Mesothelial cell of epicardium (in vitro differentiated cells): ENCODE measurements around the gene RNF144B. TPM values are rescaled to one million over a fixed set of nuclear protein-coding genes. Genes with fewer than 3 reads are reported as not detected.
"Not testable (repeated sequence)": the region's sequence is repeated elsewhere in the genome, so short reads cannot be mapped to it uniquely, and the experiment has no call there.

Experiments
- DNase-seq, 2 experiments: peaks; one replicate each; pipeline ENCODE4 v3.0.0; 2021; ENCODE audit warnings: low spot score in 2 of 2; ENCODE audit not compliant: unreplicated experiment in 2 of 2
- H3K27ac Mint-ChIP-seq: 2 replicates; pipeline ENCODE4 v1.8.0; 2021; ENCODE audit warnings: mixed read lengths
- H3K27me3 Mint-ChIP-seq: 2 replicates; pipeline ENCODE4 v1.8.0; 2021; ENCODE audit warnings: low read depth, mixed read lengths
- H3K36me3 Mint-ChIP-seq: 2 replicates; pipeline ENCODE4 v1.8.0; 2021; ENCODE audit warnings: mixed read lengths
- H3K4me1 Mint-ChIP-seq: 2 replicates; pipeline ENCODE4 v1.8.0; 2021; ENCODE audit warnings: mixed read lengths
- H3K4me3 Mint-ChIP-seq: 2 replicates; pipeline ENCODE4 v1.8.0; 2021; ENCODE audit warnings: mild to moderate bottlenecking, moderate library complexity, mixed read lengths
- H3K9me3 Mint-ChIP-seq: 2 replicates; pipeline ENCODE4 v1.8.0; 2021; ENCODE audit warnings: mixed read lengths
- total RNA-seq: library from RNA; stranded (reverse); gene quantifications from 3 replicates; pipeline ENCODE4 v1.2.1, GENCODE V29; 2021
- TF ChIP-seq, protein P1 (sequence below): fragments of 200-600 bp; sonication (generic); IDR thresholded peaks from one replicate; pipeline ENCODE4 v1.5.0; 2021; ENCODE audit warnings: antibody characterized with exemption; ENCODE audit not compliant: unreplicated experiment

The RNF144B gene
- total RNA-seq, 1 donor from 2014 or later = 5.1 TPM

DNA sequence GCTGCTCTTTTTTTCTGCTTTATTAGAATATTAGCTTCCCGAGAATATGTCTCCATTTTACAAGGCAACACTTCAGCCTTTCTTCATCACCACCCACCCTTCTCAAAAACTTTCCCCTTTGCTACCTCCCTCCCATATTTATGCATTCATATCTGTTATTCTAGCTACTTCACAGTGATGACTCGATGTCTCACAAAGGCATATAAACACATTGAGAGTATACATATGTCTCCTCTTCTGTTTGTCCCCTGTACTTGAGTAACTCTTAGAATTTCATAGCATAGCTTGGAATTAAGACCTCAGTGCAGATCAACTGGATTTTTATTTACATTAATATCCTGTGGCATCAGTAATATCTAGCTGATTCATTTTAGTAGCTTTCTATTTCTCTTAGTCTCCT lies 6.5 kb downstream of the RNF144B start:
- H3K36me3 Mint-ChIP-seq = no peaks in the 10 kb centered on the region
- H3K9me3 Mint-ChIP-seq = no peaks in the 10 kb centered on the region
- TF ChIP-seq, protein P1, sequence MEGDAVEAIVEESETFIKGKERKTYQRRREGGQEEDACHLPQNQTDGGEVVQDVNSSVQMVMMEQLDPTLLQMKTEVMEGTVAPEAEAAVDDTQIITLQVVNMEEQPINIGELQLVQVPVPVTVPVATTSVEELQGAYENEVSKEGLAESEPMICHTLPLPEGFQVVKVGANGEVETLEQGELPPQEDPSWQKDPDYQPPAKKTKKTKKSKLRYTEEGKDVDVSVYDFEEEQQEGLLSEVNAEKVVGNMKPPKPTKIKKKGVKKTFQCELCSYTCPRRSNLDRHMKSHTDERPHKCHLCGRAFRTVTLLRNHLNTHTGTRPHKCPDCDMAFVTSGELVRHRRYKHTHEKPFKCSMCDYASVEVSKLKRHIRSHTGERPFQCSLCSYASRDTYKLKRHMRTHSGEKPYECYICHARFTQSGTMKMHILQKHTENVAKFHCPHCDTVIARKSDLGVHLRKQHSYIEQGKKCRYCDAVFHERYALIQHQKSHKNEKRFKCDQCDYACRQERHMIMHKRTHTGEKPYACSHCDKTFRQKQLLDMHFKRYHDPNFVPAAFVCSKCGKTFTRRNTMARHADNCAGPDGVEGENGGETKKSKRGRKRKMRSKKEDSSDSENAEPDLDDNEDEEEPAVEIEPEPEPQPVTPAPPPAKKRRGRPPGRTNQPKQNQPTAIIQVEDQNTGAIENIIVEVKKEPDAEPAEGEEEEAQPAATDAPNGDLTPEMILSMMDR = no peak
- H3K4me1 Mint-ChIP-seq = peaks cover 20% of the 10 kb centered on the region
- no peak for DNase-seq
- H3K27ac Mint-ChIP-seq = no peak overlapping the region
- H3K4me3 Mint-ChIP-seq = no peak overlapping the region
- no peaks in the 10 kb centered on the region for H3K27me3 Mint-ChIP-seq

DNA sequence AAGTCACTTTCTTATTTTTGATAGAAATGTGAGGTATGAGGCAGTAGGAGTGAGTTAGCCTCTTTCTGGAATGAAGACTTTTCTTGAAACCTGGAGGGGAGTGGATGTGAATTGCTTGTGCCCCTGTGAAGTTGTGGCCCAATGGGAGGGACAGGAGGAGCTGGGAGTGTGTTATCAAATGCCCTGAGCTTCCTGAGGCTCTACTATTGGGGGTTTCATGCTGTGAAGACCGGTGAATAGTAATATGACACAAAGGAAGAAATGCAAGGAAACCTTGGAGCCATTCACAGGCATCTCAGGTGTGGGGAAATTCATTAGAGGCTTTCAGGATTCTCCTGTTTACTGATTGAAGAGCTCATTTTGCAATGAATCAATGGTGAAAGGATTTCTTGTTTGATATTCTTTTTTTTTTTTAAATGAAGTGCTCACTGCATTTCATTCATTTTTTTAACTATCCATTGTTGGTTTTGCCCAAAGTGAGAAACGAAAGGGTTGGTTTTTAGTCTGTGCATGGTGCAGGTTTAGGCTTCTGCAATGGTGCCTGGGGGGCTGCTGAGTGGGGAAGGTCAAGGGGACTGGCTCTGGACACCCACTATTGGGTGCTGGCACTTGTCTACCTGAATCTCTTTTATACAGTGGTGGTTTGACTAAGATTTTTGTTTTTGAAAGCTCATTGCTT lies 8.2 kb downstream of the RNF144B start:
- TF ChIP-seq, protein P1 = no peak
- Mint-ChIP-seq H3K9me3 (no peaks in the 10 kb centered on the region), H3K27me3 (no peaks in the 10 kb centered on the region), H3K4me3 (no peak overlapping the region), H3K27ac (peak overlapping the region; percentile 88), H3K4me1 (peaks cover 17% of the 10 kb centered on the region), H3K36me3 (no peaks in the 10 kb centered on the region)
- no peak for DNase-seq

DNA sequence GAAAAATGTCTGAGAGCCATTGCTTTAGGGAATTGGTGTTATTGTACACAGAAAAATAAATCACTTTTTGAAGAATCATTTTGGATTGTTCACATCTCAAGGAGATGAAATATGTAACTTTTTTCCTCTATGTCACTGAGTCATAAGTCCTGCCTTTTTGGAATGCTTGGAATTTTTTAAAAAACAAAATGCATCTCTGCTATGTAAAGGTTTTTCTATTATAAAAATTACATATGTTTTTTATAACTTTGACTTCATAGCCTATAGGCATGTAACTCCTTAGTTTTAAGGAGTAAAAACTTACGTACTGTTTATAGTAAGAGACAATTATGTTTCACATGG lies 8.7 kb downstream of the RNF144B start:
- H3K27ac Mint-ChIP-seq = peak overlapping the region; percentile 88
- no peaks in the 10 kb centered on the region for H3K27me3 Mint-ChIP-seq
- no peak overlapping the region for H3K4me3 Mint-ChIP-seq
- peaks cover 17% of the 10 kb centered on the region for H3K4me1 Mint-ChIP-seq
- H3K9me3 Mint-ChIP-seq = no peaks in the 10 kb centered on the region
- TF ChIP-seq, protein P1 = no peak
- DNase-seq = no peak
- no peaks in the 10 kb centered on the region for H3K36me3 Mint-ChIP-seq

DNA sequence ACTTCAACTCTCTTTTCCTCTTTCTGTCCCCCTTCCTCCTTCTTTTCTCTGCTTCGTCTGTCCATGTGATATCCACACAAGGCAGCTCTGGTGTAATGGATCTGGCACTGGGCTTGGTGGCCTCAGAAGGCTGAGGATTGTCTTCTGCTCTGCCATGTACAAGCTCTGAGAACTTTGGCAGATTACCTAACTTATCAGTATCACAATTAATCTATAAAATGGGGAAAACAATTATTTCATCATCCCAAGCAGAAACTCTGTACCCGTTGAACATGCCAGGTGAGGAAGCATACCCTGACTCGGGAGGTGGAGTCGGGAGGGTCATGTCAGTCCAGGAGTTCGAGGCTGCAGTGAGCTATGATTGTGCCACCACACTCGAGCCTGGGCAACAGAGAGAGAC lies 10.6 kb downstream of the RNF144B start:
- H3K27ac Mint-ChIP-seq = no peak overlapping the region
- H3K9me3 Mint-ChIP-seq = no peaks in the 10 kb centered on the region

DNA sequence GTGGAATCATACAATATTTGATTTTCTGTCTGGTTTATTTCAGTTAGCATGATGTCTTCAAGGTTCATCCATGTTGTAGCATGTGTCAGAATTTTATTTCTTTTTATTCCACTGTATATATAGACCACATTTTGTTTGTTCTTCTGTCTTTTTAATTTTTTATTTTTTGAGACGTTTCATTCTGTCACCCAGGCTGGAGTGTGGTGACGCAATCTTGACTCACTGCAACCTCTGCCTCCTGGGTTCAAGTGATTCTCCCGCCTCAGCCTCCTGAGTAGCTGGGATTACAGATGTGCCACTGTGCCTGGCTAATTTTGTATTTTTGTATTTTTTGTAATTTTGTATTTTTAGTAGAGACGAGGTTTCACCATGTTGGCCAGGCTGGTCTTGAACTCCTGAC lies 11.1 kb downstream of the RNF144B start:
- not testable (repeated sequence) for H3K27me3 Mint-ChIP-seq, H3K27ac Mint-ChIP-seq, H3K4me3 Mint-ChIP-seq, H3K36me3 Mint-ChIP-seq, DNase-seq, H3K9me3 Mint-ChIP-seq
- H3K4me1 Mint-ChIP-seq = peaks cover 17% of the 10 kb centered on the region

More for the DNA sequence above, 10.6 kb downstream of the RNF144B start:
- DNase-seq = no peak
- H3K36me3 Mint-ChIP-seq = no peaks in the 10 kb centered on the region
- TF ChIP-seq, protein P1 = no peak
- peaks cover 17% of the 10 kb centered on the region for H3K4me1 Mint-ChIP-seq
- no peak overlapping the region for H3K4me3 Mint-ChIP-seq
- no peaks in the 10 kb centered on the region for H3K27me3 Mint-ChIP-seq

DNA sequence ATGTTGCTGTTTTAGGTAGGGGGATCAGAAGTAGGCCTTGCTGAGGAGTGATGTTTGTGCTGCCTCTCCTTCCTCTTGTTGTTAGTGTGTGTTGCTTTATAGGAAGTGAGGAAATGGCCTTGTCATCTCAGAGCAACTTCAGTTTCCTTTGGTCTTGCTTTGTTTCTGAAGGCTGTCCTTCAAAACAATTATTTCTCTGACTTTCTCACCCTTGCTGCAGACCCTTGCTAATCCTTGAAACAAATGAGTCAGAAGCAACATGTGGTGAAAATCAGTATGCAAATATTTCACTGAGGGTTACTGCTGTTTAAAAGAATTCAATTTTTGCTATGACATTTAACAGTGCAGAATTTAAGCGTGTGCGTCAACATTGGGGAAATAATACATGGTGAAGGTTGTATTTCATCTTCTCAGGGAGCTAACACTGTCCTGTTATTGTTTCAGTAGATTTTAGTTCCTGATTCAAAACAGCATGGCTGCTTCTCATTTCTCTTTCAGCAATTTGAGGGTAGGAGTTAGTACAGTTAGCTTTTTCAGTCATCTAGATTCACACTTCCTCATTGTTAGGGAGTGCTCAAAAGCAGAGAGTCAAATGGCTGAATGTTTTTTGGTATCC lies 13.8 kb downstream of the RNF144B start:
- Mint-ChIP-seq H3K36me3 (no peaks in the 10 kb centered on the region), H3K27ac (no peak overlapping the region), H3K4me1 (peaks cover 4% of the 10 kb centered on the region), H3K9me3 (no peaks in the 10 kb centered on the region), H3K4me3 (no peak overlapping the region), H3K27me3 (no peaks in the 10 kb centered on the region)
- no peak for DNase-seq
- TF ChIP-seq, protein P1 = no peak

DNA sequence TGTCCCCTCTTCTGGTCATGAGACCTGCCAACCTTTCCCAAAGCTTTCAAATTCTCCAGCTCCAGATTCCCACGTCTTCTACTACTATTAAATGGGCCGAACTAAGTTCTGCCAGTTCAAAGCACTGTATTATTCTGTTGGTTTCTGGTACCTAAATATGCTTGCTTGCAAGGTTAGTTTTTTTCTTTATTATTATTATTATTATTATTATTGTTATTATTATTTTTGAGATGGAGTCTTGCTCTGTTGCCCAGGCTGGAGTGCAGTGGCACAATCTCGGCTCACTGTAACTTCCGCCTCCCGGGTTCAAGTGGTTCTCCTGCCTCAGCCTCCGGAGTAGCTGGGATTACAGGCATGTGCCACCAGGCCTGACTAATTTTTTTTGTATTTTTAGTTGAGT lies 17.8 kb downstream of the RNF144B start:
- not testable (repeated sequence) for H3K27ac Mint-ChIP-seq, DNase-seq, H3K4me1 Mint-ChIP-seq, H3K9me3 Mint-ChIP-seq, H3K36me3 Mint-ChIP-seq, H3K27me3 Mint-ChIP-seq, H3K4me3 Mint-ChIP-seq
